ENCODE measurements around the gene KCNQ1.

- TF ChIP-seq CTCF (IDR thresholded peaks at IDR 0.05; ENCODE audit: insufficient read depth, low read length, poor library complexity, severe bottlenecking) = no peak
- no peak for TF ChIP-seq EZH2phosphoT487 (conservative IDR thresholded peaks at IDR 0.05; ENCODE audit: low read length)
Measured at GRCh38 chr11:2735053-2735589, 290.3 kb downstream of the KCNQ1 start.
